GM04503 (cell line): ENCODE data around the gene ATP2C1.
"Not testable (repeated sequence)": the region's sequence is repeated elsewhere in the genome, so short reads cannot be mapped to it uniquely, and the experiment has no call there.

Experiments used
- DNase-seq: peaks from one replicate; pipeline ENCODE4 v3.0.0-alpha.2; 2012; ENCODE audit warnings: low read depth

The ATP2C1 gene

GRCh38 chr3:130893376-130894129 is at the start of gene ATP2C1:
Gene ATP2C1 (plus strand): TSS chr3:130894084. CDS start chr3:130894770, 686 bp downstream.
- peak; percentile 76 for DNase-seq

- no peak for DNase-seq
These were observed 49.4 kb upstream of the ATP2C1 start for GRCh38 chr3:130844462-130844861.

GRCh38 chr3:130846181-130846580 is 47.7 kb upstream of the ATP2C1 start:
- no peak for DNase-seq

- DNase-seq = no peak
These were observed 44.8 kb upstream of the ATP2C1 start for GRCh38 chr3:130849091-130849552.

GRCh38 chr3:130850044-130850797 is 43.7 kb upstream of the ATP2C1 start:
- no peak for DNase-seq

- no peak for DNase-seq
These were observed 43.0 kb upstream of the ATP2C1 start for GRCh38 chr3:130850843-130851242.

GRCh38 chr3:130851277-130851676 is 42.6 kb upstream of the ATP2C1 start:
- no peak for DNase-seq

- DNase-seq = no peak
These were observed 40.3 kb upstream of the ATP2C1 start for GRCh38 chr3:130853581-130853980.

- DNase-seq = no peak
These were observed 39.5 kb upstream of the ATP2C1 start for GRCh38 chr3:130854208-130854864.

- DNase-seq = no peak
These were observed 36.4 kb upstream of the ATP2C1 start for GRCh38 chr3:130857336-130858026.

- DNase-seq = not testable (repeated sequence)
These were observed 31.8 kb upstream of the ATP2C1 start for GRCh38 chr3:130862130-130862529.

- no peak for DNase-seq
These were observed 28.4 kb upstream of the ATP2C1 start for GRCh38 chr3:130865489-130865888.

- DNase-seq = no peak
These were observed 27.6 kb upstream of the ATP2C1 start for GRCh38 chr3:130866327-130866726.

- no peak for DNase-seq
These were observed 23.5 kb upstream of the ATP2C1 start for GRCh38 chr3:130870423-130870822.

GRCh38 chr3:130876594-130876993 is 17.3 kb upstream of the ATP2C1 start:
- DNase-seq = no peak

GRCh38 chr3:130878464-130878863 is 15.4 kb upstream of the ATP2C1 start:
- DNase-seq = no peak

GRCh38 chr3:130889416-130889946 is 4.4 kb upstream of the ATP2C1 start:
- no peak for DNase-seq

GRCh38 chr3:130892759-130893375 is 1.0 kb upstream of the ATP2C1 start:
- peak; percentile 33 for DNase-seq

GRCh38 chr3:130894130-130894985 is 474 bp downstream of the ATP2C1 start:
- DNase-seq = no peak

- no peak for DNase-seq
These were observed 1.0 kb downstream of the ATP2C1 start for GRCh38 chr3:130894986-130895280.
